Esophagus muscularis mucosa (tissue), 4 donors: ENCODE results near the gene CLIC5. TPM values are rescaled to one million over a fixed set of nuclear protein-coding genes. Genes with fewer than 3 reads are reported as not detected.

Source experiments
- DNase-seq: peaks from one replicate; pipeline ENCODE4 v3.0.0-alpha.2; 2017; ENCODE audit errors: extremely low spot score
- H3K27ac ChIP-seq, 4 donors: fragments of 200-600 bp; sonication (generic); replicated peaks in 1 of 4; 1 replicate in 3 of 4; 2 replicates in 1 of 4; pipeline ENCODE4 v1.5.1; 2016 to 2019; ENCODE audit warnings: mild to moderate bottlenecking in 1 of 4
- H3K27me3 ChIP-seq, 4 donors: fragments of 200-600 bp; sonication (generic); one replicate each; pipeline versions ENCODE4 v1.5.1 to v1.6.0; 2016 to 2019
- H3K36me3 ChIP-seq, 4 donors: fragments of 200-600 bp; sonication (generic); one replicate each; pipeline ENCODE4 v1.5.1; 2016 to 2019
- H3K4me1 ChIP-seq, 4 donors: fragments of 200-600 bp; sonication (generic); one replicate each; pipeline ENCODE4 v1.5.1; 2016 to 2019
- H3K4me3 ChIP-seq, 4 donors: fragments of 200-600 bp; sonication (generic); 1 replicate in 2 of 4; 2 replicates in 2 of 4; pipeline ENCODE4 v1.5.1; 2016 to 2019; ENCODE audit warnings: mild to moderate bottlenecking in 4 of 4, moderate library complexity in 1 of 4
- H3K9me3 ChIP-seq, 4 donors: fragments of 200-600 bp; sonication (generic); 1 replicate in 3 of 4; 2 replicates in 1 of 4; pipeline ENCODE4 v1.5.1; 2016 to 2019
- EP300 ChIP-seq: sonication (generic); formaldehyde crosslinking; IDR thresholded peaks from one replicate; pipeline ENCODE4 v1.6.1; 2017; ENCODE audit warnings: antibody characterized with exemption
- POLR2A ChIP-seq: fragments of 450-650 bp; IDR thresholded peaks from one replicate; pipeline ENCODE4 v1.6.1; 2017; ENCODE audit warnings: antibody characterized with exemption, moderate library complexity, mild to moderate bottlenecking, low read depth
- POLR2AphosphoS5 ChIP-seq, 2 donors: sonication (generic); formaldehyde crosslinking; IDR thresholded peaks; one replicate each; pipeline ENCODE4 v1.6.1; 2017; ENCODE audit warnings: antibody characterized with exemption in 2 of 2
- WGBS: methylation state at CpG from one replicate; pipeline ENCODE4 v1.1.5; 2018; 5-methylcytosine and 5-hydroxymethylcytosine counted together
- intact Hi-C: fragments of 100-400 bp; cut with DNase I; formaldehyde crosslinking; loops from one replicate; pipeline ENCODE4 v1.15.1; 2023
- total RNA-seq, 4 donors: library from RNA; depleted of rRNA; stranded (reverse); fragments of >200 nt; gene quantifications; one replicate each; pipeline versions ENCODE4 v1.1.0 to v1.2.1, GENCODE V29; 2016
- TF ChIP-seq, protein P1 (sequence below), 3 experiments: fragments of 200-600 bp in 2 of 3; fragments of 450-650 bp in 1 of 3; sonication (generic) in 2 of 3; IDR thresholded peaks; one replicate each; pipeline ENCODE4 v1.5.1; 2017 to 2019; ENCODE audit warnings: antibody characterized with exemption in 3 of 3, mild to moderate bottlenecking in 2 of 3, moderate library complexity in 1 of 3

The CLIC5 gene
- total RNA-seq, 4 donors from 2014 or later = 5.3 to 7.2 (median 6.3) TPM

DNA sequence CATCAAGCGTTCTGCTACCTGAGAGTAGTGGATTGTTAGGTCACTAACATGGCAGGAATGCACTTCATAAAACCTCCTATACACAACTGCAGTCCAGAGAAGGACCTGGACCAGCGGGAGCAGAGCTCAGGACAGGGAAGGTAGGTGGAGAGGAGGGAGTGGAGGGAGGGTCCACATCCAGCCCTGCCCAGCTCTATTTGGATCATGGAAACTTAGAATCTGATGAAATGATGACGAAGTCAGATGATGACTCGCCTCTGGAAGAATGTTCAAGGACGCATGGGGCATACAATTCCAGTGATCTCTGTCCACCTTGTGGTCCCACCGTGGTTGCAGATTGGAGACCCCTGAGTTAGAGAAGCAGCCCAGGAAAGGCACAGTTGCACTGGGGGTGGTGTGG lies 68.8 kb downstream of the CLIC5 start:
- Histone ChIP-seq H3K27me3 (no peaks in the 10 kb centered on the region), H3K36me3 (peaks cover 0 to 38% (median 0%) of the 10 kb centered on the region in 4 donors), H3K4me3 (no peak overlapping the region), H3K27ac (no peak overlapping the region), H3K4me1 (peaks cover 0 to 43% (median 12%) of the 10 kb centered on the region in 4 donors), H3K9me3 (no peaks in the 10 kb centered on the region)
- no peak for TF ChIP-seq POLR2A
- TF ChIP-seq, protein P1, sequence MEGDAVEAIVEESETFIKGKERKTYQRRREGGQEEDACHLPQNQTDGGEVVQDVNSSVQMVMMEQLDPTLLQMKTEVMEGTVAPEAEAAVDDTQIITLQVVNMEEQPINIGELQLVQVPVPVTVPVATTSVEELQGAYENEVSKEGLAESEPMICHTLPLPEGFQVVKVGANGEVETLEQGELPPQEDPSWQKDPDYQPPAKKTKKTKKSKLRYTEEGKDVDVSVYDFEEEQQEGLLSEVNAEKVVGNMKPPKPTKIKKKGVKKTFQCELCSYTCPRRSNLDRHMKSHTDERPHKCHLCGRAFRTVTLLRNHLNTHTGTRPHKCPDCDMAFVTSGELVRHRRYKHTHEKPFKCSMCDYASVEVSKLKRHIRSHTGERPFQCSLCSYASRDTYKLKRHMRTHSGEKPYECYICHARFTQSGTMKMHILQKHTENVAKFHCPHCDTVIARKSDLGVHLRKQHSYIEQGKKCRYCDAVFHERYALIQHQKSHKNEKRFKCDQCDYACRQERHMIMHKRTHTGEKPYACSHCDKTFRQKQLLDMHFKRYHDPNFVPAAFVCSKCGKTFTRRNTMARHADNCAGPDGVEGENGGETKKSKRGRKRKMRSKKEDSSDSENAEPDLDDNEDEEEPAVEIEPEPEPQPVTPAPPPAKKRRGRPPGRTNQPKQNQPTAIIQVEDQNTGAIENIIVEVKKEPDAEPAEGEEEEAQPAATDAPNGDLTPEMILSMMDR (IDR thresholded peaks at IDR 0.05) = no peak
- no peak for TF ChIP-seq POLR2AphosphoS5 (IDR thresholded peaks at IDR 0.05)
- TF ChIP-seq EP300 = no peak
- intact Hi-C loops = no loop called here
- no peak for DNase-seq
- WGBS = 86% methylated on average over 6 of the region's 6 CpGs

DNA sequence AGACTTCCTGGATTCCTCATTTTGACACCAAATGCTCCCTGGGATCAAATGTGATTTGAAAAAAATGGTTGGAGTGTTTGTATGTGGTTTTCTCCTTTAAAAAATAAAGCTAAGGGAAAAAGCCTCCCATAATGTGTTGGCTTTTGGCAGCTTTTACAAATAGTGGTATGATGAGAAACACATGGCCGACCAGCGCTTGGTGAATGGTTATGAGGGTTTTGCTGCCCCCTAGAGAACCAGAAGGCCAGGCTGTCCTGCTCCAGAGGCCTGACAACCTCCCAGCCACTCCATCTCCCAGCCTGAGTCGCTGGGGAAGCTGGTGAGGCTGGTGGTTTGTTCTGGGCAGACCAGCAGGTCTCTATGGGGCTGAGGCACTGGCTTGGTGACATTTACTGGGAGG lies 69.3 kb downstream of the CLIC5 start:
- Histone ChIP-seq H3K4me3 (no peak overlapping the region), H3K27ac (no peak overlapping the region), H3K27me3 (no peaks in the 10 kb centered on the region), H3K36me3 (peaks cover 0 to 43% (median 0%) of the 10 kb centered on the region in 4 donors), H3K9me3 (no peaks in the 10 kb centered on the region), H3K4me1 (peaks cover 0 to 37% (median 6%) of the 10 kb centered on the region in 4 donors)
- intact Hi-C loops = no loop called here
- TF ChIP-seq, protein P1 (IDR thresholded peaks at IDR 0.05) = peak in 1 of 3 experiments; percentile 32
- TF ChIP-seq EP300 (no peak), POLR2A (no peak)
- no peak for DNase-seq
- 30% methylated on average over 3 of the region's 3 CpGs for WGBS

DNA sequence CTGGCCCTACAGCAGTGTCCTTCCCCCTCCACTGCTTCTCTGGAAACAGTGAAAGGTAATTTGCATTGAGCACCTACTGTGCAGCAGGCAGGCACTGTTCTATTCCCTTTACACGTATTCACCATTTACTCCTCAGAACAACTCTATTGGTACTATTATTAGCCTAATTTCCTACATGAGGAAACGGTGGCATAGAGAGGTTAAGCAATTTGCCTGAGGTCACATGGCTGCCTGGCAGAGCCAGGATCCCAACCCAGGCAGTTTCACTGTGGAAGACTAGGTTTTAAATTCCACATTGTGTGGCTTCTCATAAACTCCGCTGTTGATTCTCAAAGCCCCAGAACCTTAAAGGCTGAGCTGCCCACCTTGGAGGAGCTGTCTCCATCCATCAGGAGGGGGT lies 72.7 kb downstream of the CLIC5 start:
- WGBS = 85% methylated on average over 3 of the region's 3 CpGs

DNA sequence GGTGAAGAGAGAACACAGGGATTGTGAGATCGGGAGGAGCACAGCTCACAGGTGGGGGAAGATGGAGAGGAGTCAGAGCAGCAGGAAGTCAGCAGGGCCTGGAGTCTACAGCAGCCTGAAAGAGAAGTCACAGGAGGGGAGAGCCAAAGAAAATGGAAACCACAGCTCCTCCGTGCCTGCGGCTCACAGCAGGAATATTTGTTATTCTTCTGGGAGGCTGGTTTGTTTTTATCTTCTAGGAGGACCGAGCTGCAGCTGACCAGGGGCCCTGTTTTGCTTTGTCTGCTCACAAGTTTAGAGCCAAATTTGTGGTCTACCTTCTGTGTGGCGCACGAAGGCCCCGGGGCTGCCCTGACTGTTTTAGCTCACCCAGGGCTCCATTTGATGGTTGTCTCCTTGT lies 81.8 kb downstream of the CLIC5 start:
- TF ChIP-seq POLR2A (no peak), POLR2AphosphoS5 (IDR thresholded peaks at IDR 0.05) (no peak), EP300 (no peak)
- TF ChIP-seq, protein P1 (IDR thresholded peaks at IDR 0.05) = no peak
- no peak for DNase-seq
- H3K27me3 ChIP-seq = no peaks in the 10 kb centered on the region
- H3K36me3 ChIP-seq = peaks cover 0 to 61% (median 0%) of the 10 kb centered on the region in 4 donors
- intact Hi-C loops = no loop called here
- H3K27ac ChIP-seq = no peak overlapping the region
- H3K4me1 ChIP-seq = peaks cover 0 to 10% (median 4%) of the 10 kb centered on the region in 4 donors
- no peaks in the 10 kb centered on the region for H3K9me3 ChIP-seq
- WGBS = 75% methylated on average over 7 of the region's 7 CpGs
- H3K4me3 ChIP-seq = no peak overlapping the region

More for the DNA sequence above, 72.7 kb downstream of the CLIC5 start:
- TF ChIP-seq POLR2A (no peak), POLR2AphosphoS5 (IDR thresholded peaks at IDR 0.05) (no peak), EP300 (no peak)
- TF ChIP-seq, protein P1 (IDR thresholded peaks at IDR 0.05) = no peak
- no peaks in the 10 kb centered on the region for H3K27me3 ChIP-seq
- no peaks in the 10 kb centered on the region for H3K9me3 ChIP-seq
- no peak for DNase-seq
- no peak overlapping the region for H3K27ac ChIP-seq
- H3K4me1 ChIP-seq = peaks cover 0 to 37% (median 2%) of the 10 kb centered on the region in 4 donors
- H3K36me3 ChIP-seq = peaks cover 0 to 56% (median 0%) of the 10 kb centered on the region in 4 donors
- no peak overlapping the region for H3K4me3 ChIP-seq
- intact Hi-C loops = no loop called here

DNA sequence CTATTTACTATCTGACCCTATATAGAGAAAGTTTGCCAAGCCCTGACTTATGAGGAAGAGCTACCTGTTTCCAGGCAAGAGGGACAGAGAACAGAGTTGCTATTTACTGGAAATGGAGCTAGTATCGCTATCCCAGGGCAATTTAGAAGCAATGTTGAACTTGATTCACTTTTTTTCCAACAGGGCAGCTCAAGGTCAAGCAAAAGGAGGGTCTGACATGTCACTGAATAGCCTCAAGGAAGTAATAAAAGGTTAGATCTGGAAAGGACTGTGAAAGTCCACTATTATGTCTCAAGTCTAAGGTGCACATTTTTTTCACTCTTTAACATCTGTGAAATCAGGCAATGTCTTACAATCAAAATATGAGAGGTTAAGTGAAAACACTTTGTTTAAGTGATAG lies 84.4 kb downstream of the CLIC5 start:
- Histone ChIP-seq H3K4me1 (peaks cover 0 to 10% (median 4%) of the 10 kb centered on the region in 4 donors), H3K27me3 (no peaks in the 10 kb centered on the region), H3K27ac (no peak overlapping the region), H3K36me3 (peaks cover 0 to 35% (median 0%) of the 10 kb centered on the region in 4 donors), H3K9me3 (no peaks in the 10 kb centered on the region), H3K4me3 (no peak overlapping the region)
- 76% methylated on average over 1 of the region's 1 CpG for WGBS
- no peak for TF ChIP-seq POLR2A
- TF ChIP-seq, protein P1 (IDR thresholded peaks at IDR 0.05) = no peak
- TF ChIP-seq EP300 = no peak
- intact Hi-C loops = no loop called here
- DNase-seq = no peak
